GM19468 (cell line): ENCODE results near the gene ITGB1.
"Not testable (repeated sequence)": the region's sequence is repeated elsewhere in the genome, so short reads cannot be mapped to it uniquely, and the experiment has no call there.

ENCODE experiments used
- ATAC-seq: cut with Tn5 transposase; IDR thresholded peaks from one replicate; pipeline ENCODE4 v1.9.1; 2021; ENCODE audit warnings: mild to moderate bottlenecking, moderate library complexity, moderate number of reproducible peaks; ENCODE audit not compliant: unreplicated experiment; ENCODE audit errors: extremely low read depth

Gene ITGB1

GRCh38 chr10:32895200-32895968, 62.6 kb downstream of the ITGB1 start:
- not testable (repeated sequence) for ATAC-seq

GRCh38 chr10:32893916-32894664, 63.9 kb downstream of the ITGB1 start:
- ATAC-seq = no peak

- ATAC-seq = no peak
Observed at GRCh38 chr10:32893434-32893833, 64.6 kb downstream of the ITGB1 start.

GRCh38 chr10:32891261-32891660, 66.8 kb downstream of the ITGB1 start:
- ATAC-seq = no peak

- no peak for ATAC-seq
Observed at GRCh38 chr10:32890444-32890843, 67.6 kb downstream of the ITGB1 start.

- ATAC-seq = no peak
Observed at GRCh38 chr10:32889631-32890212, 68.3 kb downstream of the ITGB1 start.

- ATAC-seq = no peak
Observed at GRCh38 chr10:32888161-32888927, 69.7 kb downstream of the ITGB1 start.

- no peak for ATAC-seq
Observed at GRCh38 chr10:32887481-32887880, 70.5 kb downstream of the ITGB1 start.

- no peak for ATAC-seq
Observed at GRCh38 chr10:32882076-32882475, 76.0 kb downstream of the ITGB1 start.

GRCh38 chr10:32878646-32879045, 79.4 kb downstream of the ITGB1 start:
- no peak for ATAC-seq

GRCh38 chr10:32877915-32878314, 80.1 kb downstream of the ITGB1 start:
- ATAC-seq = no peak

- ATAC-seq = no peak
Observed at GRCh38 chr10:32865170-32865569, 92.9 kb downstream of the ITGB1 start.

- no peak for ATAC-seq
Observed at GRCh38 chr10:32854435-32854834, 103.6 kb downstream of the ITGB1 start.

GRCh38 chr10:32851301-32851700, 106.7 kb downstream of the ITGB1 start:
- ATAC-seq = no peak
